Erythroblast (primary cell): ENCODE results near the gene PSMD5.

Experiments
- DNase-seq, 2 experiments: peaks; one replicate each; lab custom pipeline; 2025; lab: John Stamatoyannopoulos, UW
- GATA1 ChIP-seq: IDR thresholded peaks from 2 replicates; pipeline ENCODE4 v1.6.1; 2011; ENCODE audit warnings: low read depth, mild to moderate bottlenecking, control low read depth, low read length, moderate library complexity
- POLR2A ChIP-seq: IDR thresholded peaks from 2 replicates; pipeline ENCODE4 v1.6.1; 2011; ENCODE audit warnings: mild to moderate bottlenecking, low read length

PSMD5 gene

GRCh38 chr9:120842685-120843485, at the start of gene PSMD5:
Gene PSMD5, minus strand, starts transcription at chr9:120842922. Its CDS starts 13 bp downstream, at chr9:120842909.
- peak; percentile 99 for DNase-seq
- TF ChIP-seq GATA1: no peak
- peak; percentile 99 for TF ChIP-seq POLR2A

- TF ChIP-seq POLR2A (no peak), GATA1 (no peak)
- DNase-seq: no peak
These were observed 49.4 kb upstream of the PSMD5 start for GRCh38 chr9:120891884-120892747.

GRCh38 chr9:120891245-120891883, 48.6 kb upstream of the PSMD5 start:
- TF ChIP-seq POLR2A: no peak
- TF ChIP-seq GATA1: no peak

GRCh38 chr9:120890320-120891244, 47.9 kb upstream of the PSMD5 start:
- DNase-seq: no peak
- TF ChIP-seq POLR2A (no peak), GATA1 (no peak)

More at GRCh38 chr9:120891245-120891883, 48.6 kb upstream of the PSMD5 start:
- DNase-seq: no peak

GRCh38 chr9:120889606-120890271, 47.0 kb upstream of the PSMD5 start:
- DNase-seq: no peak
- TF ChIP-seq GATA1 (no peak), POLR2A (no peak)

- TF ChIP-seq GATA1: no peak
- TF ChIP-seq POLR2A: no peak
These were observed 45.9 kb upstream of the PSMD5 start for GRCh38 chr9:120888626-120889025.

GRCh38 chr9:120886490-120886967, 43.8 kb upstream of the PSMD5 start:
- no peak for DNase-seq
- TF ChIP-seq GATA1: no peak
- TF ChIP-seq POLR2A: no peak

More at GRCh38 chr9:120888626-120889025, 45.9 kb upstream of the PSMD5 start:
- no peak for DNase-seq

GRCh38 chr9:120885958-120886357, 43.2 kb upstream of the PSMD5 start:
- no peak for DNase-seq

GRCh38 chr9:120885457-120885856, 42.7 kb upstream of the PSMD5 start:
- DNase-seq: no peak
- TF ChIP-seq GATA1 (no peak), POLR2A (no peak)

More at GRCh38 chr9:120885958-120886357, 43.2 kb upstream of the PSMD5 start:
- TF ChIP-seq POLR2A: no peak
- TF ChIP-seq GATA1: no peak

GRCh38 chr9:120883608-120883996, 40.9 kb upstream of the PSMD5 start:
- DNase-seq: no peak
- TF ChIP-seq GATA1: no peak
- no peak for TF ChIP-seq POLR2A

- DNase-seq: no peak
- TF ChIP-seq POLR2A (no peak), GATA1 (no peak)
These were observed 40.3 kb upstream of the PSMD5 start for GRCh38 chr9:120882935-120883607.

GRCh38 chr9:120879446-120879845, 36.7 kb upstream of the PSMD5 start:
- no peak for TF ChIP-seq GATA1
- no peak for DNase-seq
